GM12878 (cell line): Measurements from ENCODE around the gene CACNA1H. TPM values are rescaled to one million over a fixed set of nuclear protein-coding genes. Genes with fewer than 3 reads are reported as not detected.

Experiments used
- ATAC-seq: fragments of 200-7000 bp; cut with Tn5 transposase; 3 replicates; pipeline ENCODE4 v1.9.1; 2020; ENCODE audit warnings: mild to moderate bottlenecking, moderate library complexity
- BruUV-seq: library from RNA; stranded (reverse); fragments of 400-500 nt; replicated peaks from 2 replicates; lab custom pipeline; 2021; lab: Mats Ljungman, UMichigan
- CTCF ChIA-PET: fragments of 300-600 bp; sonication (Branson Sonifier 250); formaldehyde crosslinking; extraction: SDS; loops from one replicate; lab custom pipeline; 2021; ENCODE audit warnings: inconsistent platforms; lab: Yijun Ruan, JAX
- POLR2A ChIA-PET: fragments of 350-600 bp; formaldehyde crosslinking; extraction: SDS; loops from one replicate; lab custom pipeline; 2021; ENCODE audit warnings: inconsistent platforms; lab: Charles Lee
- RAD21 ChIA-PET: fragments of 300-600 bp; sonication (Branson Sonifier 250); formaldehyde crosslinking; loops from one replicate; lab custom pipeline; 2023; ENCODE audit warnings: antibody characterized with exemption; ENCODE audit not compliant: unreplicated experiment; lab: Charles Lee
- SMC1A ChIA-PET: fragments of 300-600 bp; sonication (Branson Sonifier 250); formaldehyde crosslinking; loops from one replicate; lab custom pipeline; 2023; ENCODE audit not compliant: unreplicated experiment, uncharacterized antibody; lab: Charles Lee
- DNase-seq: peaks from one replicate; pipeline ENCODE4 v3.0.0-alpha.2; 2011; ENCODE audit warnings: low read depth, low spot score
- FAIRE-seq: peaks from 3 replicates; lab custom pipeline; 2011; peaks lifted over from hg19 to GRCh38; lab: Jason Lieb, UNC
- H2AFZ ChIP-seq: 2 replicates; pipeline ENCODE4 v1.6.0; 2011; ENCODE audit warnings: low read depth, low read length, control low read depth; ENCODE audit not compliant: control insufficient read depth
- H3K27ac ChIP-seq: 2 replicates; pipeline ENCODE4 v1.5.1; 2011; ENCODE audit warnings: control low read depth; ENCODE audit not compliant: control insufficient read depth, insufficient read depth
- H3K27me3 ChIP-seq, 2 experiments: replicated peaks in 1 of 2; 2 replicates each; pipeline versions ENCODE4 v1.6.0 to v1.6.1; 2011; ENCODE audit warnings: low read length in 1 of 2; ENCODE audit not compliant: control insufficient read depth in 2 of 2, insufficient read depth in 2 of 2
- H3K36me3 ChIP-seq, 2 experiments: 2 replicates each; pipeline ENCODE4 v1.5.1; 2011; ENCODE audit warnings: low read length in 1 of 2; ENCODE audit not compliant: control insufficient read depth in 2 of 2, insufficient read depth in 2 of 2
- H3K4me1 ChIP-seq: 2 replicates; pipeline ENCODE4 v1.6.1; 2011; ENCODE audit warnings: mild to moderate bottlenecking, low read length, moderate library complexity, mixed read lengths; ENCODE audit not compliant: control insufficient read depth, insufficient read depth
- H3K4me2 ChIP-seq: 2 replicates; pipeline ENCODE4 v1.6.0; 2011; ENCODE audit warnings: control low read depth; ENCODE audit not compliant: control insufficient read depth, insufficient read depth
- H3K4me3 ChIP-seq: fragments of 200-600 bp; sonication (generic); 2 replicates; pipeline ENCODE4 v1.5.1; 2016
- H3K79me2 ChIP-seq: 2 replicates; pipeline ENCODE4 v1.6.0; 2011; ENCODE audit warnings: low read length; ENCODE audit not compliant: control insufficient read depth, insufficient read depth
- H3K9ac ChIP-seq: 2 replicates; pipeline ENCODE4 v1.8.0; 2011; ENCODE audit warnings: low read length, control low read depth, mixed read lengths; ENCODE audit not compliant: control insufficient read depth, insufficient read depth
- H3K9me3 ChIP-seq: replicated peaks from 3 replicates; pipeline ENCODE4 v1.5.1; 2011; ENCODE audit warnings: mild to moderate bottlenecking, low read length; ENCODE audit not compliant: control insufficient read depth, insufficient read depth
- H4K20me1 ChIP-seq: 2 replicates; pipeline ENCODE4 v1.6.0; 2011; ENCODE audit not compliant: control insufficient read depth, insufficient read depth
- BHLHE40 ChIP-seq, 2 experiments: fragments of 450-650 bp in 1 of 2; IDR thresholded peaks; 2 replicates each; pipeline ENCODE4 v1.6.1; 2011 to 2017; ENCODE audit warnings: low read depth in 2 of 2, borderline replicate concordance in 1 of 2, improper control_type of control experiment in 1 of 2, low read length in 1 of 2, mild to moderate bottlenecking in 1 of 2
- ESRRA ChIP-seq: IDR thresholded peaks from 2 replicates; pipeline ENCODE4 v1.6.1; 2012; ENCODE audit warnings: mild to moderate bottlenecking, low read length, improper control_type of control experiment
- MEF2A ChIP-seq: IDR thresholded peaks from 2 replicates; pipeline ENCODE4 v1.6.1; 2011; ENCODE audit warnings: low read depth, mild to moderate bottlenecking, low read length, moderate library complexity; ENCODE audit not compliant: insufficient read depth
- MTA2 ChIP-seq: fragments of 450-650 bp; IDR thresholded peaks from 2 replicates; pipeline ENCODE4 v1.6.1; 2016; ENCODE audit warnings: low read depth, mild to moderate bottlenecking, moderate library complexity
- MYB ChIP-seq: fragments of 150-350 bp; IDR thresholded peaks from 2 replicates; pipeline ENCODE4 v1.6.1; 2014; ENCODE audit warnings: mild to moderate bottlenecking, low read depth, low read length, borderline replicate concordance
- POU2F2 ChIP-seq: IDR thresholded peaks from 3 replicates; pipeline ENCODE4 v1.6.1; 2011; ENCODE audit warnings: low read depth, mild to moderate bottlenecking, low read length, borderline replicate concordance
- PRDM15 ChIP-seq: fragments of 450-650 bp; formaldehyde crosslinking; IDR thresholded peaks from 2 replicates; pipeline ENCODE4 v1.4.0; 2020; ENCODE audit warnings: mild to moderate bottlenecking, moderate library complexity
- SPI1 ChIP-seq: IDR thresholded peaks from 2 replicates; pipeline ENCODE4 v1.6.1; 2011; ENCODE audit warnings: low read depth, mild to moderate bottlenecking, low read length, moderate library complexity, borderline replicate concordance; ENCODE audit not compliant: insufficient read depth
- SREBF1 ChIP-seq: IDR thresholded peaks from 2 replicates; pipeline ENCODE4 v1.6.1; 2012; ENCODE audit warnings: mild to moderate bottlenecking, low read length
- SREBF2 ChIP-seq: IDR thresholded peaks from 2 replicates; pipeline ENCODE4 v1.6.1; 2012; ENCODE audit warnings: mild to moderate bottlenecking, low read length
- TAF1 ChIP-seq: IDR thresholded peaks from 2 replicates; pipeline ENCODE4 v1.6.1; 2011; ENCODE audit warnings: mild to moderate bottlenecking, low read depth, low read length, borderline replicate concordance
- ZNF24 ChIP-seq: fragments of 450-650 bp; IDR thresholded peaks from 2 replicates; pipeline ENCODE4 v1.6.1; 2017; ENCODE audit warnings: antibody characterized with exemption, mild to moderate bottlenecking
- WGBS: methylation state at CpG from one replicate; pipeline ENCODE4 v1.1.6; 2016; ENCODE audit warnings: low lambda C conversion rate; ENCODE audit not compliant: insufficient replicate concordance, insufficient coverage; ENCODE audit errors: missing lambda C conversion rate; 5-methylcytosine and 5-hydroxymethylcytosine counted together
- in situ Hi-C: fragments of 300-500 bp; cut with MboI; formaldehyde crosslinking; loops from 9 replicates; pipeline ENCODE4 v1.14.3; 2018; ENCODE audit warnings: mixed read lengths
- intact Hi-C: fragments of 100-400 bp; cut with micrococcal nuclease; formaldehyde crosslinking; loops from one replicate; pipeline ENCODE4 v1.14.2; 2022; ENCODE audit not compliant: unreplicated experiment
- polyA plus RNA-seq, 11 experiments: library from polyadenylated mRNA; depleted of rRNA in 4 of 11; unstranded in 6 of 11; stranded (reverse) in 5 of 11; fragments of >200 nt; fragmentation: Nextera tagmentation in 4 of 11; fragmentation: Illumina TruSeq in 1 of 11; extraction: Ambion mirVana in 4 of 11; extraction: Trizol in 1 of 11; gene quantifications; 1 replicate in 1 of 11; 2 replicates in 10 of 11; pipeline versions ENCODE4 v1.2.1 to v1.2.3, GENCODE V29; 2011 to 2016; ENCODE audit warnings: inconsistent platforms in 2 of 11, missing spikeins in 2 of 11, low read depth in 1 of 11
- total RNA-seq, 4 experiments: library from RNA; depleted of rRNA in 3 of 4; stranded (reverse); fragments of >200 nt in 3 of 4; fragmentation: Illumina TruSeq in 1 of 4; extraction: Trizol in 1 of 4; gene quantifications; 2 replicates each; pipeline versions ENCODE4 v1.2.1 to v1.2.3, GENCODE V29; 2013 to 2021

CACNA1H gene
- total and polyA plus RNA-seq, 10 of the 15 experiments (the other 5 are each of a cell fraction or from before 2014, with no cell fraction given): 0.03 to 0.54 TPM; not detected in 8

GRCh38 chr16:1165511-1165910 is 12.6 kb downstream of the CACNA1H start:
- RAD21 ChIA-PET: no interaction called here
- Histone ChIP-seq H3K4me3 (no peak overlapping the region), H3K9ac (no peak overlapping the region), H3K9me3 (no peaks in the 10 kb centered on the region), H3K27me3 (no peaks in the 10 kb centered on the region), H3K4me1 (no peaks in the 10 kb centered on the region), H3K27ac (no peak overlapping the region), H2AFZ (no peak overlapping the region), H3K4me2 (no peak overlapping the region)
- intact Hi-C loops: no loop called here
- no peak for DNase-seq
- BruUV-seq: no TSS peak
- no peak for ATAC-seq
- no peak for TF ChIP-seq SPI1
- no peak for TF ChIP-seq MEF2A
- no peak for TF ChIP-seq POU2F2
- TF ChIP-seq MTA2: no peak
- no peak for TF ChIP-seq MYB
- TF ChIP-seq TAF1: no peak
- TF ChIP-seq BHLHE40 (IDR thresholded peaks at IDR 0.05; ENCODE audit: borderline replicate concordance in 1 of 2, low read depth in 2 of 2, low read length in 1 of 2): no peak
- TF ChIP-seq SREBF1: no peak
- TF ChIP-seq ESRRA: no peak
- TF ChIP-seq SREBF2: no peak
- TF ChIP-seq ZNF24: no peak
- TF ChIP-seq PRDM15 (CRISPR knock-in tag): no peak
- TF ChIP-seq, all 136 proteins: peak for 0
- SMC1A ChIA-PET: no interaction called here
- CTCF ChIA-PET: no interaction called here
- Histone ChIP-seq H4K20me1 (no peaks in the 10 kb centered on the region), H3K36me3 (no peaks in the 10 kb centered on the region), H3K79me2 (no peaks in the 10 kb centered on the region)
- no peak for FAIRE-seq
- POLR2A ChIA-PET: no interaction called here
- in situ Hi-C loops: no loop called here
- WGBS: 59% methylated on average over 5 of the region's 12 CpGs
